ENCODE data around the gene CLCN2. TPM values are rescaled to one million over a fixed set of nuclear protein-coding genes. Genes with fewer than 3 reads are reported as not detected.

The CLCN2 gene
- total RNA-seq, 1 donor from 2014 or later: 17.8 TPM

GRCh38 chr3:184328516-184328915, 32.9 kb downstream of the CLCN2 start:
- Mint-ChIP-seq H3K27ac (ENCODE audit: unreplicated experiment) (peak overlapping the region; percentile 22), H3K36me3 (ENCODE audit: unreplicated experiment) (no peaks in the 10 kb centered on the region), H3K27me3 (ENCODE audit: unreplicated experiment) (peaks cover 4% of the 10 kb centered on the region), H3K4me1 (ENCODE audit: low read depth, unreplicated experiment) (no peaks in the 10 kb centered on the region), H3K9me3 (ENCODE audit: unreplicated experiment) (peaks cover 14% of the 10 kb centered on the region), H3K4me3 (ENCODE audit: unreplicated experiment) (no peak overlapping the region)
- no peak for DNase-seq
- TF ChIP-seq CTCF (IDR thresholded peaks at IDR 0.05; ENCODE audit: partially characterized antibody, unreplicated experiment): no peak

- no peaks in the 10 kb centered on the region for H3K4me1 Mint-ChIP-seq (ENCODE audit: low read depth, unreplicated experiment)
- peaks cover 8% of the 10 kb centered on the region for H3K9me3 Mint-ChIP-seq (ENCODE audit: unreplicated experiment)
- H3K36me3 Mint-ChIP-seq (ENCODE audit: unreplicated experiment): no peaks in the 10 kb centered on the region
- DNase-seq: no peak
- H3K4me3 Mint-ChIP-seq (ENCODE audit: unreplicated experiment): no peak overlapping the region
- H3K27me3 Mint-ChIP-seq (ENCODE audit: unreplicated experiment): peaks cover 7% of the 10 kb centered on the region
- no peak for TF ChIP-seq CTCF (IDR thresholded peaks at IDR 0.05; ENCODE audit: partially characterized antibody, unreplicated experiment)
- H3K27ac Mint-ChIP-seq (ENCODE audit: unreplicated experiment): no peak overlapping the region
Measured at GRCh38 chr3:184327171-184327570, 34.2 kb downstream of the CLCN2 start.

GRCh38 chr3:184325715-184326369, 35.6 kb downstream of the CLCN2 start:
- no peak for DNase-seq
- H3K4me3 Mint-ChIP-seq (ENCODE audit: unreplicated experiment): no peak overlapping the region
- H3K36me3 Mint-ChIP-seq (ENCODE audit: unreplicated experiment): no peaks in the 10 kb centered on the region
- peaks cover 9% of the 10 kb centered on the region for H3K9me3 Mint-ChIP-seq (ENCODE audit: unreplicated experiment)
- H3K27ac Mint-ChIP-seq (ENCODE audit: unreplicated experiment): no peak overlapping the region
- H3K27me3 Mint-ChIP-seq (ENCODE audit: unreplicated experiment): peaks cover 7% of the 10 kb centered on the region
- TF ChIP-seq CTCF (IDR thresholded peaks at IDR 0.05; ENCODE audit: partially characterized antibody, unreplicated experiment): no peak
- H3K4me1 Mint-ChIP-seq (ENCODE audit: low read depth, unreplicated experiment): no peaks in the 10 kb centered on the region

GRCh38 chr3:184325269-184325668, 36.1 kb downstream of the CLCN2 start:
- H3K27me3 Mint-ChIP-seq (ENCODE audit: unreplicated experiment): peaks cover 7% of the 10 kb centered on the region
- no peak overlapping the region for H3K4me3 Mint-ChIP-seq (ENCODE audit: unreplicated experiment)
- H3K27ac Mint-ChIP-seq (ENCODE audit: unreplicated experiment): no peak overlapping the region

More at GRCh38 chr3:184325269-184325668, 36.1 kb downstream of the CLCN2 start:
- Mint-ChIP-seq H3K36me3 (ENCODE audit: unreplicated experiment) (no peaks in the 10 kb centered on the region), H3K9me3 (ENCODE audit: unreplicated experiment) (peaks cover 8% of the 10 kb centered on the region), H3K4me1 (ENCODE audit: low read depth, unreplicated experiment) (no peaks in the 10 kb centered on the region)
- no peak for TF ChIP-seq CTCF (IDR thresholded peaks at IDR 0.05; ENCODE audit: partially characterized antibody, unreplicated experiment)
- no peak for DNase-seq

All from glutamatergic neuron (in vitro differentiated cells).